Measurements from ENCODE around the gene SEC22A. TPM values are rescaled to one million over a fixed set of nuclear protein-coding genes. Genes with fewer than 3 reads are reported as not detected.
"Not testable (repeated sequence)": the region's sequence is repeated elsewhere in the genome, so short reads cannot be mapped to it uniquely, and the experiment has no call there.

SEC22A gene
- total and polyA plus RNA-seq, 2 of the 8 experiments (the other 6 are each of a cell fraction or from before 2014, with no cell fraction given), result 10.6 to 17.1 TPM

GRCh38 chr3:123239186-123239585 lies 37.4 kb downstream of the SEC22A start:
- FAIRE-seq; H3K4me2 ChIP-seq (ENCODE audit: insufficient read depth in 1 of 2, low read depth in 2 of 2, low read length in 2 of 2); H4K20me1 ChIP-seq (replicated peaks in 1 of 2; ENCODE audit: control insufficient read depth in 1 of 2, insufficient read depth in 2 of 2, low read length in 2 of 2); H3K4ac ChIP-seq (replicated peaks; ENCODE audit: insufficient read length, low read depth, low read length); H3K79me2 ChIP-seq (ENCODE audit: control insufficient read depth in 1 of 2, insufficient read depth in 2 of 2, low read length in 2 of 2); H3K23me2 ChIP-seq (ENCODE audit: low read depth, low read length); POLR2A ChIA-PET (ENCODE audit: partially characterized antibody); H3K18ac ChIP-seq (ENCODE audit: extremely low read depth, low read length); DNase-seq (ENCODE audit: low read depth in 1 of 2, low spot score in 2 of 2); H3K36me3 ChIP-seq (ENCODE audit: control insufficient read depth in 2 of 4, insufficient read depth in 4 of 4, low read length in 3 of 4); H3K27ac ChIP-seq (ENCODE audit: low read depth, low read length); H3K14ac ChIP-seq (ENCODE audit: insufficient read length); H3K4me1 ChIP-seq (replicated peaks in 1 of 4; ENCODE audit: control insufficient read depth in 3 of 4, insufficient read depth in 4 of 4, low read length in 3 of 4); CTCF ChIA-PET (ENCODE audit: partially characterized antibody); H2AK5ac ChIP-seq (ENCODE audit: low read depth, low read length); H2AFZ ChIP-seq (ENCODE audit: low read length); H4K5ac ChIP-seq (ENCODE audit: insufficient read length, low read depth, low read length); H3K4me3 ChIP-seq (ENCODE audit: extremely low read depth in 1 of 4, insufficient read depth in 2 of 4, low read depth in 3 of 4, low read length in 4 of 4); H3K23ac ChIP-seq (ENCODE audit: insufficient read length); H3K56ac ChIP-seq (replicated peaks; ENCODE audit: insufficient read length, low read depth, low read length); H2BK5ac ChIP-seq (ENCODE audit: low read depth, low read length); H3K9ac ChIP-seq (replicated peaks in 1 of 4; ENCODE audit: extremely low read depth in 1 of 4, low read depth in 3 of 4, low read length in 3 of 4); H3K27me3 ChIP-seq (replicated peaks in 1 of 4; ENCODE audit: control insufficient read depth in 3 of 4, extremely low read depth in 1 of 4, insufficient read depth in 3 of 4, low read length in 3 of 4); H3K9me3 ChIP-seq (ENCODE audit: insufficient read depth in 2 of 2, low read depth in 1 of 2, low read length in 1 of 2); H2BK20ac ChIP-seq (ENCODE audit: low read length); H2BK12ac ChIP-seq (ENCODE audit: low read depth, low read length); H4K8ac ChIP-seq (ENCODE audit: extremely low read depth, insufficient read depth, low read length); H2BK120ac ChIP-seq (replicated peaks; ENCODE audit: low read depth, low read length); H2BK15ac ChIP-seq (ENCODE audit: low read length); H3K79me1 ChIP-seq (ENCODE audit: low read depth, low read length); H4K91ac ChIP-seq (replicated peaks; ENCODE audit: insufficient read length, low read length): not testable (repeated sequence)
- 74% methylated on average over 2 of the region's 2 CpGs; no CpG with 5 or more reads in 1 of the 2 experiments for WGBS, 2 experiments (ENCODE audit: extremely low coverage in 1 of 2, insufficient coverage in 1 of 2, insufficient read length in 1 of 2, insufficient replicate concordance in 2 of 2, low coverage in 1 of 2, low lambda C conversion rate in 2 of 2, missing lambda C conversion rate in 1 of 2)
